Measurements from ENCODE around the gene NTNG1. TPM values are rescaled to one million over a fixed set of nuclear protein-coding genes. Genes with fewer than 3 reads are reported as not detected.

The NTNG1 gene
- total and polyA plus RNA-seq, 11 donors, result 4.6 TPM; not detected in 10

GRCh38 chr1:107499139-107499744 lies 358.4 kb downstream of the NTNG1 start:
- no peak for ATAC-seq
- Histone ChIP-seq H3K4me1 (no peaks in the 10 kb centered on the region), H3K36me3 (no peaks in the 10 kb centered on the region), H3K27ac (no peak overlapping the region), H3K27me3 (no peaks in the 10 kb centered on the region), H3K4me3 (no peak overlapping the region), H3K9me3 (no peaks in the 10 kb centered on the region)
- WGBS, 4 donors, result 67 to 75% (median 70%) methylated on average over 4 of the region's 4 CpGs
- TF ChIP-seq POLR2A (IDR thresholded peaks at IDR 0.05), result no peak
- TF ChIP-seq, protein P1, sequence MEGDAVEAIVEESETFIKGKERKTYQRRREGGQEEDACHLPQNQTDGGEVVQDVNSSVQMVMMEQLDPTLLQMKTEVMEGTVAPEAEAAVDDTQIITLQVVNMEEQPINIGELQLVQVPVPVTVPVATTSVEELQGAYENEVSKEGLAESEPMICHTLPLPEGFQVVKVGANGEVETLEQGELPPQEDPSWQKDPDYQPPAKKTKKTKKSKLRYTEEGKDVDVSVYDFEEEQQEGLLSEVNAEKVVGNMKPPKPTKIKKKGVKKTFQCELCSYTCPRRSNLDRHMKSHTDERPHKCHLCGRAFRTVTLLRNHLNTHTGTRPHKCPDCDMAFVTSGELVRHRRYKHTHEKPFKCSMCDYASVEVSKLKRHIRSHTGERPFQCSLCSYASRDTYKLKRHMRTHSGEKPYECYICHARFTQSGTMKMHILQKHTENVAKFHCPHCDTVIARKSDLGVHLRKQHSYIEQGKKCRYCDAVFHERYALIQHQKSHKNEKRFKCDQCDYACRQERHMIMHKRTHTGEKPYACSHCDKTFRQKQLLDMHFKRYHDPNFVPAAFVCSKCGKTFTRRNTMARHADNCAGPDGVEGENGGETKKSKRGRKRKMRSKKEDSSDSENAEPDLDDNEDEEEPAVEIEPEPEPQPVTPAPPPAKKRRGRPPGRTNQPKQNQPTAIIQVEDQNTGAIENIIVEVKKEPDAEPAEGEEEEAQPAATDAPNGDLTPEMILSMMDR (IDR thresholded peaks at IDR 0.05), result no peak
- intact Hi-C loops (cut with DNase I), result no loop called here
- no peak for DNase-seq

GRCh38 chr1:107501081-107501605 lies 360.3 kb downstream of the NTNG1 start:
- TF ChIP-seq POLR2A (IDR thresholded peaks at IDR 0.05), result no peak
- TF ChIP-seq, protein P1 (IDR thresholded peaks at IDR 0.05), result no peak
- intact Hi-C loops (cut with DNase I), result no loop called here
- 70 to 77% (median 76%) methylated on average over 6 of the region's 6 CpGs for WGBS, 4 donors
- Histone ChIP-seq H3K27me3 (no peaks in the 10 kb centered on the region), H3K4me3 (no peak overlapping the region), H3K4me1 (no peaks in the 10 kb centered on the region), H3K36me3 (no peaks in the 10 kb centered on the region), H3K9me3 (no peaks in the 10 kb centered on the region), H3K27ac (no peak overlapping the region)
- DNase-seq (no peak), ATAC-seq (no peak)

DNA sequence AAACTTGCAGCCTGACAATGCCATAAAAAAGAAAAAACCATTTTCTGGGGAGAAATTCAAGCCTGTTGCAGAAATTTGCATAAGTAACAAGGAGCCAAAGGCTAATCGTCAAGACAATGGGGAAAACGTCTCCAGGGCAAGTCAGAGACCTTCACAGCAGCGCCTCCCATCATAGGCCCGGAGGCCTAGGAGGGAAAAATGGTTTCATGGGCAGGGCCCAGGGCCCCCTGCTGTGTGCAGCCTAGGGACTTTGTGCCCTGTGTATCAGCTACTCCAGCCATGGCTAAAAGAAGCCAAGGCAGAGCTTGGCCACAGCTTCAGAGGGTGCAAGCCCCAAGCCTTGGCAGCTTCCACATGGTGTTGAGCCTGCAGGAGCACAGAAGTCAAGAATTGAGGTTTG lies 369.5 kb downstream of the NTNG1 start:
- WGBS, 4 donors, result 77 to 84% (median 80%) methylated on average over 4 of the region's 4 CpGs
- DNase-seq, result no peak

DNA sequence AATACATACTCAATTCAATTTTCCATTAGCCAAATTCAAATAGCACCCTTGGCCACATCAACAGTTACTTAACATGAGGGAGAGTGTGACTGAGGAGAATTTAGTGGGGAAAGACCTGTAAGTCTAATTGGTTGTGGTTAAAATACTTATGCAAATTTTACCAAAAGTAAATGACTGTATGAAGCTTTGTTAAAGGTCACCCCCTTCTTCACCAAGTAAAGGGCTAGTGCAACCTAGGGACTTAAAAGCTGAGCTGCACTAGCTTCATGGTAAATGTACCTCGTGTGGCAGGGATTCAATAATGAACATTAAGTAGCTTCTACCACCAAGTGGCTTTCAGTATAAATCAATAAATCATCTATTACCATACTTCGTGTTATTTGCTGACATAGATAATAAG lies 372.0 kb downstream of the NTNG1 start:
- no peak overlapping the region for H3K4me3 ChIP-seq
- ATAC-seq, result no peak

More for the DNA sequence above, 369.5 kb downstream of the NTNG1 start:
- no peak overlapping the region for H3K27ac ChIP-seq
- peaks cover 0 to 3% (median 0%) of the 10 kb centered on the region in 9 donors for H3K27me3 ChIP-seq
- no peaks in the 10 kb centered on the region for H3K4me1 ChIP-seq
- TF ChIP-seq, protein P1 (IDR thresholded peaks at IDR 0.05), result no peak
- TF ChIP-seq POLR2A (IDR thresholded peaks at IDR 0.05), result no peak
- H3K4me3 ChIP-seq, result no peak overlapping the region
- no peak for ATAC-seq
- H3K9me3 ChIP-seq, result peaks cover 0 to 11% (median 0%) of the 10 kb centered on the region in 12 donors
- no peaks in the 10 kb centered on the region for H3K36me3 ChIP-seq
- intact Hi-C loops (cut with DNase I), result no loop called here

More for the DNA sequence above, 372.0 kb downstream of the NTNG1 start:
- DNase-seq, result no peak
- Histone ChIP-seq H3K36me3 (no peaks in the 10 kb centered on the region), H3K9me3 (peaks cover 0 to 11% (median 0%) of the 10 kb centered on the region in 12 donors), H3K4me1 (no peaks in the 10 kb centered on the region), H3K27me3 (peaks cover 0 to 3% (median 0%) of the 10 kb centered on the region in 9 donors), H3K27ac (no peak overlapping the region)
- intact Hi-C loops (cut with DNase I), result no loop called here
- WGBS, 4 donors, result 62 to 70% (median 65%) methylated on average over 2 of the region's 2 CpGs
- TF ChIP-seq POLR2A (IDR thresholded peaks at IDR 0.05), result no peak
- TF ChIP-seq, protein P1 (IDR thresholded peaks at IDR 0.05), result no peak
